ENCODE results near the gene BIRC7.

Gene BIRC7

DNA sequence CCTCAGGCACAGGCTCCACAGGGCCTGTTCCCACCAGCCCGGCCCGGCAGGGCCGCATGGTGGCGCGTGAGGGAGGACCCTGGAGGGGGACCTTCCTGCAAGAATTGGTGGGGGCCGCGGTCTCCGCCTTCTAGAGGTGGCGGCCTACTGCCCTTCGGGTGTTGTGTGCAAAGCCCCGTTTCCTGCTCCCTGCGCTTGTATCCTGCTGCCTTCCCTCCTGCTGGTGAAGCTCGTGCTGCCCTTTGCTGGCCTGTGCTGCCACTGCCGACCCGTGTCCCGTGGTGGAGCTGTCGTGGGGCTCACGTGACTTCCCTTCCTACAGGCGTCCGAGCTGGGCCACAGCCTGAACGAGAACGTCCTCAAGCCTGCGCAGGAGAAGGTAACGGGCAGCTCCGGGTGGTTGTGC, 48.8 kb downstream of the BIRC7 start:
- no peak for DNase-seq

DNA sequence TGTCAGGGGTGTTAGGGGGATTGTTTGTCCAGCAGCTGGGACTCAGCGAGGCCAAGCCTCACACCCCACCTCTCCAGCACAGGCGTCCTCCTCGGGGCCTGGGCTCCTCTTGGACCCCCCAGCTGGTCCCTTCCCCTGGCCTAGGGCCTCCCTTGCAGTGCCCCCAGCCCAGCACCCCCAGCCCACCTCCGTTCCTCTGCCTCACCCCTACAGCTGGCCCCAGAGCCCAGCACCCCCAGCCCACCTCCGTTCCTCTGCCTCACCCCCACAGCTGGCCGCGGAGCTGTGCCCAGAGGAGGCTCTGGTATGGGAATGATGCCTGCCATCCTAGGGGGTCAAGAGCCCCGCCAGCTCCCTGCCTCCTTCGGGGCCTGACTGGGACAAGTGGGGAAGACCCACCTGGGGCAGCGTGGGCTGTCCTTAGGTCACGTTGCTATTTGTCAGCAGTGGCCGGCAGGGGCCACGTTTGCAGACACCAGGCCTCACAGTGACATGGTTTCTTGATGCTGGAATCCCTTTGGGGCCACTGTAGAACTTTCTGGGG, 49.3 kb downstream of the BIRC7 start:
- DNase-seq = no peak

DNA sequence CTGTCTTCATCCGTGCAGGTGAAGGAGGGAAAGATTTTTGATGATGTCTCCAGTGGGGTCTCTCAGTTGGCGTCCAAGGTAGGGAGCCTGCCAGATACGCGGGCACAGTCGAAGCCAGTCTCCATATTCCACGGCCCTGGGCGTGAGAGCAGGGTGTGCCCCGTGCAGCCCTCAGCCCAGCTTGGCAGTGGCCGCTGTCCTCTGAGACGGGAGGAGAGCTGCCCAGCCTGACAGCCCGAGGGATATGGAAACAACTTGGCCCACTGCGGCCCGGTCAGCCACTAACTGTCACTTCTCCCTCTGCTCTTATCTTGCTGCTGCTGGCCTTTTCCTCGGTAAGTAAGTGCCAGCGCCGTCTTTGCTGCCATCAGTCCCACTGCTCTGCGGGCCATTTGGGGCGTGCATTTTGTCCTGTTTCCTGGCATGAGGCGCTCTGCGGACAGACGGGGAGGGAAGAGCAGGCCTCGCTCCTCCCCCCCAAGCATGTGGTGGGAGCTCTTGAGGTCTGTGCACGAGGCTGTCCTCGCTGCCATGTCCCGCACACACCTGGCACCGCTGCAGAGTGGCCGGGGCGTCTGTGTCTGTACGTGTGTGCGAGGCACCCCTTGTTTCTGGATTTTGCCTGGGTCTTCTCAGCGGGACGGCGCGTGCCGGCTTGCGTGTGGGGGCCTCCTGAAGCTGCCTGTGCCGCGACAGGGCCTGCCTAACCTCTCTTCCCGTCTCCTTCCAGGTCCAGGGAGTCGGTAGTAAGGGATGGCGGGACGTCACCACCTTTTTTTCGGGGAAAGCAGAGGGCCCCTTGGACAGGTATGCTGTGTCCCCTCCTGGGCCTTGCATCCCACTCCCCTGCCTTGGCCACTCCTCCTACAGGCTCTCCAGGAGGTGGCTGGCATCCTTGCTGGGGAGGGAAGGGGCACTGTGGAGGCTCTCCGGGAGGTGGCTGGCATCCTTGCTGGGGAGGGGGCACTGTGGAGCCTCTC, 50.2 kb downstream of the BIRC7 start:
- no peak for DNase-seq

DNA sequence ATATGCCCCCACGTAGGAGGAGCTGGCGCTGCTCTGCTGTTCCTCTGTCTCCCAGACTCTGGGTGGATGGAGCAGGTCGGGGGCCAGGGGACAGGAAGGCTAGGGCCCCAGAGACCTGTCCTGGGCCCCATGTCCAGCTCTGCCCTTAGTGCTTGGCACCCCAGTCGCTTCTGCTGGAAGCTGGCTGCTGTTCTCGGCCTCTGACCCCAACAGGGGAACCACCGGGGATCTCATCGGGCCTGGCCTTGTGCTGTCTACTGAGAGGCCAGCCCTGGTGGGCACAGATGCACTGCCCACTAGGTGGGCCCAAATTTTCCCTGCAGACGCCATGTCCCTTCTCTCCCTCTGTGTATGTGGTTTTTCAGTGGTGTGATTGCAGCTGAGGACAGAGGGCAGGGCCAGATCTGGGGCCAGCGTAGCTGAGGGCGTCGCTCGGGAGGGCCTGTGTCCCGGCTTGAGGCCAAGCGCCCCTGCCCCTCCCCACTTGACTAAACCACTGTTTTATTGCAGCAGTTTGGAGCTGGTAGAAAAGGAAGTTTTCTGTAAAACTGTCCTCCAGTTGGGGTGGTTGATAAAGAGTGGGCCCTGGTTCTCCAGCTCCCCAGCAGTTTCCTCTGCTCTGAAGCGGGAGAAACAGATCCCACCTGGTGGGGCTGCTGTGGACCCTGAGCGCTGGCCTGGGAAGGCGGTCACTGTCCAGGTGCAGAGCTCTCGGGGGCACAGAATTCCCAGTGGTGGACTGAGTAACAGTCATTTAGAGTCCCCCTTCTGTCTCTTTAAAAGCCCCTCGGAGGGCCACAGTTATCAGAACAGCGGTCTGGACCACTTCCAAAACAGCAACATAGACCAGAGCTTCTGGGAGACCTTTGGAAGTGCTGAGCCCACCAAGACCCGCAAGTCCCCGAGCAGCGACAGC, 51.3 kb downstream of the BIRC7 start:
- DNase-seq = no peak

DNA sequence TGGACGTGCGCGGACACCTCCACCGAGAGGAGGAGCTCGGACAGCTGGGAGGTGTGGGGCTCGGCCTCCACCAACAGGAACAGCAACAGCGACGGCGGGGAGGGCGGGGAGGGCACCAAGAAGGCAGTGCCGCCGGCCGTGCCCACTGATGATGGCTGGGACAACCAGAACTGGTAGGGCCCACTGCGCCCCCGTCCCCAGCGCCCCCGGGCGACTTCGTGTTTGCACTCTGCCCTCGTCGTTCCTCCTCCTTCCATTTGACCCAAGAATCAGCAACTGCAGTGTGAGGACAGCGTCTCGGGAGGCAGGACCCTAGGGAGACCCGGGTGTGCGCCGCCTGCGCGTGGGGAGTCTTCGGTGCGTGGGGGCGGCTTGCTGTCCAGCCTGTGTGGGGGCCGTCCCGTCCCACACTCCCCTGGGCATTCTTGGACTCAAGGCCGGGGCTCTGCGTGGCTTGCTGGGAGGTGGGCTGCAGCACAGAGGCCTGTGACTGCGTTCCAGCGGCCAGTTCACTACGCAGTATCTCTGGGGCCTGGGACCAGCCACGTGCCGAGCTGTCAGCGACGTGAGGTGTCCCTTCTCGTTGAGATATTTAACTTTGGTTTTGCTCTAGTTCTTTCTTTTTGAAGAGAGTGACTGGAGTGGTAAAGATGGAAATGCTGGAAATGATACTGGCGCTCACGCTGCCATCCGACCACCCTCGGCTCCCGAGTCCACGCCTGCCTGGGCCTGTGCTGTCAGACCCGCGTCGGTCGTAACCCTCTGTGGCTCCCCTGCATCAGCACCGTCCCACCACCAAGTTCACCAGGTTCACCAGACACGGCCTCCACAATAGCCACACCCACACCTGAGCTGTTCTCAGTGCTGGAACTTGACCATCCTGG, 52.2 kb downstream of the BIRC7 start:
- DNase-seq = no peak

DNA sequence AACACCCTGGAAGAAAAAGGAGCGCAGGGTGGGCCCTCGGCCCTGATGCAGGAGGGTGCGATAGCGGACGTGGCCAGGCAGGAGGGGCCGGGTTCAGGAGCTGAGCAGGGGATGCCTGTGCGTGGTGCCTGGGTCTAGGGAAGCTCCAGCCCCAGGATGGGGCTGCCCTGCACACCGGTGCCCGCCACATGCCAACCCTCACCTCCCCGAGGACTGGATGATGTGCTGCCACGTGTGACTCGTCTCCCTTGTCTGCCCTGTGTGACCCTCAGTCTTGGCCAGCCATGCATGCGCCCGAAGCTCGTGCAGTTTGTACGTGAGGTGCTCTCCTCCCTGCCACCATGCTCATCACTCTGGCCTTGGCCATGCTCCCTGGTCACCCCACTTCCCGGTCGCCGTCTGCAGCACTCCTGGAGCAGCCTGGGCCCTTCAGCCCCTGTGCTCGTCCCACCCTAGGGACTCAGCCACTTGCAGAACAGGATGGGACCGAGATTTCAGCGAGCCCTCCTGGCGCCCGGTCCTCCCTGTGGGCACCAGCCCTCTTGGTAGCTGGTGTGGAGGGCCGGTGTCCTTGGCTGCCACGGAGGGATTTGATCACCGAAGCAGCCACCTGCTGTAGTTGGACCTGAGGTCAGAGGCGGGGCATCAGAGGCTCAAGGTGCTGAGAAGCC, 53.0 kb downstream of the BIRC7 start:
- no peak for DNase-seq

DNA sequence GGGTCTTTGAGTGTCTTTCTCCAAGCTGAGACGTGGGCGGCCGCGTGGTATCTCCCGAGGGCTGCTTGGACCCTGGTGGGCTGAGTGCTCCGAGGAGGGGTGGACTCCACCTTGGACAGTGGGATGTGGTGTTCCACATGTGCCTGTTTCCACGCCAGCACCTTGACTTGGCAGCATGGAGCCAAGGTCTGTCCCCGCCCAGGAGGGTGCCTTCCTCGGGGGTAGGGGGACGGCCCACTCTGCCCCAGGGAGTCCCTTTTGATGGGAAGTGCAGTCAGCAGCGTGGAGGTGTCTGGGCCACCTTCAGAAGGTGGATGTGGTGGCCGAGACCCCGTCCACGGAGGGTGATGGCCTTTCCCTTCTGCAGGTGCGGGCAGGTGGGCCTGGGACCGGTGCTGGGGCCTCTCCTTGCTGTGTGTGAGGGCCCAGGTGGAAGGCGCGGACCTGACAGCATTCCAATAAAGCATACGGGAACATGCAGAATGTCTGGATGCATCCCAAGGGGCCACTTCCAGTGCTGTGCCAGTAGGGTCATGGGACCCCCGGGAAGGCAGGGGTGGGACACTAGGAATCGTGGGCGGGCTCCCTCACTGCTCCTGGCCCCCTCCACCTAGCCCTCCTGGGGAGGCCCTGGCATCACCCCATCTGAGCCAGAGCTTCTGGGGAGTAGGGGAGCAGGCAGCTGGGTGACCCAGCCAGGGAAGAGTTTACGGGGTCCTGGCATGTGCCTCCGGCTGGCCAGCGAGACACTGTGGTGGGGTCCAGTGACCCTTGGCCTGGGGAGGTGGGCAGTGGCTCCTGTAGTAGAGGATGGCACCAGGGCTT, 53.8 kb downstream of the BIRC7 start:
- no peak for DNase-seq

All from NCI-H226 (cell line).